ENCODE results near the gene TBC1D28.
"Not testable (repeated sequence)": the region's sequence is repeated elsewhere in the genome, so short reads cannot be mapped to it uniquely, and the experiment has no call there.

TBC1D28 gene

GRCh38 chr17:18626152-18626870, 17.9 kb downstream of the TBC1D28 start:
- TF ChIP-seq, protein P1, sequence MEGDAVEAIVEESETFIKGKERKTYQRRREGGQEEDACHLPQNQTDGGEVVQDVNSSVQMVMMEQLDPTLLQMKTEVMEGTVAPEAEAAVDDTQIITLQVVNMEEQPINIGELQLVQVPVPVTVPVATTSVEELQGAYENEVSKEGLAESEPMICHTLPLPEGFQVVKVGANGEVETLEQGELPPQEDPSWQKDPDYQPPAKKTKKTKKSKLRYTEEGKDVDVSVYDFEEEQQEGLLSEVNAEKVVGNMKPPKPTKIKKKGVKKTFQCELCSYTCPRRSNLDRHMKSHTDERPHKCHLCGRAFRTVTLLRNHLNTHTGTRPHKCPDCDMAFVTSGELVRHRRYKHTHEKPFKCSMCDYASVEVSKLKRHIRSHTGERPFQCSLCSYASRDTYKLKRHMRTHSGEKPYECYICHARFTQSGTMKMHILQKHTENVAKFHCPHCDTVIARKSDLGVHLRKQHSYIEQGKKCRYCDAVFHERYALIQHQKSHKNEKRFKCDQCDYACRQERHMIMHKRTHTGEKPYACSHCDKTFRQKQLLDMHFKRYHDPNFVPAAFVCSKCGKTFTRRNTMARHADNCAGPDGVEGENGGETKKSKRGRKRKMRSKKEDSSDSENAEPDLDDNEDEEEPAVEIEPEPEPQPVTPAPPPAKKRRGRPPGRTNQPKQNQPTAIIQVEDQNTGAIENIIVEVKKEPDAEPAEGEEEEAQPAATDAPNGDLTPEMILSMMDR (IDR thresholded peaks at IDR 0.05; ENCODE audit: control insufficient read depth, extremely low read depth, insufficient read depth): no peak
- peak overlapping the region; percentile 30 for H3K4me3 ChIP-seq (ENCODE audit: low read depth, low read length)
- DNase-seq (ENCODE audit: low read depth): no peak

DNA sequence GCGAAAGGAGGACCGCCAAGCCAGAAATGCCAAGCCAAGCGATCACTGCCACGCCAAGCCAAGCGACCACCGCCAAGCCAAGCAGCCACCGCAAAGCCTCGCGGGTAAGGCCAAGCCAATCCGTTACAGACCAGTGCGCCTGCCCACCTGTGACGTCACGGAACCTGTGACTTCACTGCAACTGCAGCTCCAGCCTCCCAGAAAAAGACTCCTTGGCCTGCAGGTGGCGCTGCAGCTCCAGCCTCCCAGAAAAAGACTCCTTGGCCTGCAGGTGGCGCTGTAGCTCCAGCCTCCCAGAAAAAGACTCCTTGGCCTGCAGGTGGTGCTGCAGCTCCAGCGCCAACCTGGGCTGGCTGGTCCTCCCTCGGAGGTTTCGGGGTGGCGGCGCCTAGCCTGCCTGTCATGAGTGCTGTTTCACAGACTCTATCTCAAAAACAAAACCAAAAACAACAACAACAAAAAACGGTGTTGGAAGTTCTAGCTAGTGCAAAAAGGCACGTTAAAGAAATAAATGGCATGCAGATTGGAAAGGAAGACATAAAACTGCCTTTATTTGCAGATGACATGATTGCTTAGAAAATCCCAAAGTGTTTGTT, 18.6 kb downstream of the TBC1D28 start:
- TF ChIP-seq, protein P1 (IDR thresholded peaks at IDR 0.05; ENCODE audit: control insufficient read depth, extremely low read depth, insufficient read depth): peak; percentile 99
- peak; percentile 57 for DNase-seq (ENCODE audit: low read depth)
- H3K4me3 ChIP-seq (ENCODE audit: low read depth, low read length): peak overlapping the region; percentile 49

GRCh38 chr17:18624862-18625501, 19.2 kb downstream of the TBC1D28 start:
- DNase-seq (ENCODE audit: low read depth): not testable (repeated sequence)
- H3K4me3 ChIP-seq (ENCODE audit: low read depth, low read length): peak overlapping the region; percentile 49

GRCh38 chr17:18617613-18618012, 26.6 kb downstream of the TBC1D28 start:
- not testable (repeated sequence) for DNase-seq (ENCODE audit: low read depth); H3K4me3 ChIP-seq (ENCODE audit: low read depth, low read length)

- not testable (repeated sequence) for DNase-seq (ENCODE audit: low read depth); H3K4me3 ChIP-seq (ENCODE audit: low read depth, low read length)
These were observed 31.2 kb downstream of the TBC1D28 start for GRCh38 chr17:18613016-18613415.

DNA sequence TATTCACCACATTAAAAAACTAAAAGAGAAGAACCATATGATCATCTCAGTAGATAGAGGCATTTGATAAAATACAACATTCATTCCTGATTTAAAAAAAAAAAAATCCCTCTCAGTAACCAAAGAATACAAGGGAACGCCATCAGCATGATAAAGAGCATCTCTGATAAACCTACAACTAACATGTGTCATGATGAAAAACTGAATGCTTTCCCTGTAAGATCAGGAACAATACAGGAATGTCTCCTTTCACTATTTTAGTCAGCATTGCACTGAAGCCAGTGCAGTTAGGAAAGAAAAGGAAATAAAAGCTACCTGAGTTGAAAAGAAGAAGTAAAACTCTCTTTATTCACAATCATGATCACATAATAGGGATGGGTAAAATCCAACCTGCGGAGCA, 51.1 kb downstream of the TBC1D28 start:
- H3K4me3 ChIP-seq (ENCODE audit: low read depth, low read length); DNase-seq (ENCODE audit: low read depth): not testable (repeated sequence)

Measured in LNCaP clone FGC (cell line).